ENCODE results near the gene DTL.

DTL gene

GRCh38 chr1:212035835-212036605 lies 472 bp downstream of the DTL start:
- DNase-seq, result no peak

- DNase-seq, result no peak
Measured at GRCh38 chr1:212037900-212038299, 2.4 kb downstream of the DTL start.

- DNase-seq, result no peak
Measured at GRCh38 chr1:212039622-212040021, 4.1 kb downstream of the DTL start.

- no peak for DNase-seq
Measured at GRCh38 chr1:212040629-212041412, 5.3 kb downstream of the DTL start.

- DNase-seq, result peak; percentile 38
Measured at GRCh38 chr1:212042436-212042835, 6.9 kb downstream of the DTL start.

GRCh38 chr1:212044851-212045250 lies 9.3 kb downstream of the DTL start:
- no peak for DNase-seq

GRCh38 chr1:212045981-212046380 lies 10.4 kb downstream of the DTL start:
- DNase-seq, result peak; percentile 26

GRCh38 chr1:212053993-212054392 lies 18.4 kb downstream of the DTL start:
- no peak for DNase-seq

- DNase-seq, result no peak
Measured at GRCh38 chr1:212055333-212055732, 19.8 kb downstream of the DTL start.

GRCh38 chr1:212060632-212061472 lies 25.3 kb downstream of the DTL start:
- DNase-seq, result peak; percentile 5

- DNase-seq, result peak; percentile 53
Measured at GRCh38 chr1:212062832-212063438, 27.4 kb downstream of the DTL start.

GRCh38 chr1:212067787-212068186 lies 32.2 kb downstream of the DTL start:
- DNase-seq, result no peak

GRCh38 chr1:212070720-212071302 lies 35.3 kb downstream of the DTL start:
- peak; percentile 45 for DNase-seq

- no peak for DNase-seq
Measured at GRCh38 chr1:212072047-212072446, 36.5 kb downstream of the DTL start.

GRCh38 chr1:212073490-212073889 lies 37.9 kb downstream of the DTL start:
- no peak for DNase-seq

- no peak for DNase-seq
Measured at GRCh38 chr1:212074313-212074712, 38.8 kb downstream of the DTL start.

- DNase-seq, result no peak
Measured at GRCh38 chr1:212074856-212075255, 39.3 kb downstream of the DTL start.

- peak; percentile 1 for DNase-seq
Measured at GRCh38 chr1:212077028-212077427, 41.5 kb downstream of the DTL start.

GRCh38 chr1:212078826-212079225 lies 43.3 kb downstream of the DTL start:
- peak; percentile 2 for DNase-seq

GRCh38 chr1:212082765-212083406 lies 47.3 kb downstream of the DTL start:
- DNase-seq, result no peak

GRCh38 chr1:212089560-212090163 lies 54.1 kb downstream of the DTL start:
- DNase-seq, result no peak
